Psoas muscle (tissue), 8 donors: Measurements from ENCODE around the gene AGXT. TPM values are rescaled to one million over a fixed set of nuclear protein-coding genes. Genes with fewer than 3 reads are reported as not detected.

Source experiments
- ATAC-seq, 4 donors: fragments of 200-7000 bp; cut with Tn5 transposase; one replicate each; pipeline ENCODE4 v1.9.1; 2020; ENCODE audit warnings: moderate library complexity in 3 of 4, mild to moderate bottlenecking in 2 of 4
- DNase-seq, 2 donors: peaks; one replicate each; pipeline ENCODE4 v3.0.0-alpha.2; 2020
- H3K27ac ChIP-seq: fragments of 200-600 bp; one replicate; pipeline ENCODE4 v1.8.0; 2022
- H3K27me3 ChIP-seq, 3 donors: fragments of 200-600 bp in 1 of 3; one replicate each; pipeline versions ENCODE4 v1.6.1 to v1.8.0; 2013 to 2022; ENCODE audit warnings: low read length in 2 of 3, mild to moderate bottlenecking in 2 of 3, moderate library complexity in 1 of 3; ENCODE audit not compliant: insufficient read depth in 3 of 3
- H3K36me3 ChIP-seq, 2 donors: fragments of 200-600 bp in 1 of 2; one replicate each; pipeline versions ENCODE4 v1.6.1 to v1.8.0; 2013 to 2022; ENCODE audit warnings: low read depth in 1 of 2, mild to moderate bottlenecking in 1 of 2, moderate library complexity in 1 of 2; ENCODE audit not compliant: insufficient read depth in 1 of 2
- H3K4me1 ChIP-seq: fragments of 200-600 bp; one replicate; pipeline ENCODE4 v1.8.0; 2022
- H3K4me3 ChIP-seq: fragments of 200-600 bp; one replicate; pipeline ENCODE4 v1.8.0; 2022; ENCODE audit warnings: mild to moderate bottlenecking
- H3K9me3 ChIP-seq: fragments of 200-600 bp; one replicate; pipeline ENCODE4 v1.8.0; 2022
- CTCF ChIP-seq: fragments of 200-600 bp; IDR thresholded peaks from one replicate; pipeline ENCODE4 v1.8.0; 2022; ENCODE audit warnings: antibody characterized with exemption
- WGBS, 3 donors: extraction: QIAGEN DNeasy Blood & Tissue Kit; methylation state at CpG; one replicate each; pipeline versions ENCODE4 v1.1.6 to v1.1.7; 2013; 5-methylcytosine and 5-hydroxymethylcytosine counted together
- intact Hi-C, 2 donors: fragments of 100-400 bp; cut with DNase I; formaldehyde crosslinking; loops; one replicate each; pipeline versions ENCODE4 v1.11.0 to v1.14.2; 2022
- polyA plus RNA-seq, 3 donors: library from polyadenylated mRNA; stranded (reverse); fragments of 200-250 nt; gene quantifications; one replicate each; pipeline ENCODE4 v1.2.3, GENCODE V29; 2013
- total RNA-seq, 4 donors: library from RNA; stranded (reverse); fragmentation: NEBNext Ultra II Directional in 2 of 4; extraction: Animal tissue kit (Norgen Biotek cat#: 25700) in 2 of 4; gene quantifications; one replicate each; pipeline versions ENCODE4 v1.2.1 to v1.2.4, GENCODE V29; 2021 to 2023
- donor health status: healthy with polysubstance abuse.
- donor health status: DM: no; HTN: no; CAD: no; lungs with moderate emphysema.
- donor health status: Bipolar disorder and iron deficiency.
- donor health status: healthy.
- donor health status: DM: yes; HTN: yes; CAD: no.
- donor health status: DM: no; HTN: no; CAD: no.
- donor health status: DM: no; HTN: no; CAD: no.
- donor health status: DM: yes; HTN: yes; CAD: no.

Gene AGXT
- total and polyA plus RNA-seq, 7 donors, result 0.11 to 1.3 (median 0.30) TPM; not detected in 4

DNA sequence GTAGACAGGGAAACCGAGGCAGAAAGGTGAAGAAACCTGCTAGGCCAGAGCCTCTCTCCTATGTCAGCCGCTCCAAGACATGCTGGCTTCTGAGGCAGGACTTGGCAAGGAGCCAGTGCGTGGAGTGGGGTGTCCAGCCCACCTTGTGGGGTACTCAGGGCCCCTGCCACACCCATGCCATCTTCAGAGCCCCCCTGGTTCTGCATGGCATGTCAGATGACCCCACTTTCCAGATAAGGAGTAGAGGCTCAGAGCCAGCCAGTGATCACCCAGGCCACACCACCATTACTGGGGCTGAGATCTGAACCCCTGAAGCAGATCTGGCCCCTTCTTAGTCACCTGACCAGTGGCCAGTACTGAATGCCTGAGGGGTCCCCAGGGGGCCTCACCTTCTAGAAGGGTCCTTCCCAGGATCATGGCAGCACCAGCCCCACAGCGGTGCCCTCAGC lies 52.2 kb downstream of the AGXT start:
- no peaks in the 10 kb centered on the region for H3K36me3 ChIP-seq
- ATAC-seq, result no peak
- no peak for TF ChIP-seq CTCF
- H3K4me3 ChIP-seq, result no peak overlapping the region
- WGBS, 3 donors, result 77 to 83% (median 82%) methylated on average over 4 of the region's 4 CpGs
- H3K9me3 ChIP-seq, result no peaks in the 10 kb centered on the region
- H3K27ac ChIP-seq, result no peak overlapping the region
- H3K27me3 ChIP-seq, result peaks cover 0 to 3% (median 2%) of the 10 kb centered on the region in 3 donors
- intact Hi-C loops, result no loop called here
- H3K4me1 ChIP-seq, result no peaks in the 10 kb centered on the region
- DNase-seq, result peak in 1 of 2 donors; percentile 14

DNA sequence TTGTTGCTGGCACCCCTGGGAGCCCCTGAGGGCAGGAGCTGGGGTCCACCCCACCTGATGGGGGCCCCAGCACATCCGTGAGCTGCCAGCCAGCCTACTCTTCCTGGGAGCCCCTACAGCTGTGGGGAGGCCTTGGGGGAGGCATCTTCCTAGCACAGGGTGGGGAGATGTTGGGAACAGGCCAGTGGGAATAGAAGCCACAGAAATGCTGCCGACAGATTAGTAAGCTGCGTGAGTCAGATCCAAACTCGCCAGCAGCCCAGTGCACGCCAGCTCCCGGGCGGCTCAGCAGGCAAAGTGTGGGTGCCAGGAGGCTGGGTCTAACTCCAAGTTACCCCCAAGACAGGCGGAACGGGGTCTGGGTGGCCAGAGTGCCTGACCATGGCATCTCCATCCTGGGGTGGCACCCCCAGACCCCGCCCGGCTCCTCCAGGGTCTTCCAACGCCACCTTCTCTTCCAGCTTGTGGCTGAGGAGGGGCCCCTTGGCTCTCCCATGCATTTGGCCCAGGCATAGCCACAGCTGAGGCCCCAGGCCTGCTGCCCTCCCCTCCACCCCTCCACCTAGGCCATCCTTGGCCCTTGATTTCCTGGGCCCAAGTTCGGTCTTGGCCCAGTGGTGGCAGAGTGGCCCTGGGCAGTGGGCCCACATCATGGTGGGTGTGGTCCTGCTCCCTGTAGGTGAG lies 52.8 kb downstream of the AGXT start:
- WGBS, 3 donors, result 58 to 67% (median 63%) methylated on average over 12 to 13 of the region's 13 CpGs
- intact Hi-C loops, result no loop called here
- peak; percentile 80 to 85 for DNase-seq
- TF ChIP-seq CTCF, result no peak
- no peak overlapping the region for H3K4me3 ChIP-seq
- H3K4me1 ChIP-seq, result no peaks in the 10 kb centered on the region
- H3K36me3 ChIP-seq, result no peaks in the 10 kb centered on the region
- H3K27ac ChIP-seq, result no peak overlapping the region
- H3K27me3 ChIP-seq, result peaks cover 0 to 3% (median 0%) of the 10 kb centered on the region in 3 donors
- ATAC-seq, result peak; percentile 38 to 69 (median 66)
- H3K9me3 ChIP-seq, result no peaks in the 10 kb centered on the region

DNA sequence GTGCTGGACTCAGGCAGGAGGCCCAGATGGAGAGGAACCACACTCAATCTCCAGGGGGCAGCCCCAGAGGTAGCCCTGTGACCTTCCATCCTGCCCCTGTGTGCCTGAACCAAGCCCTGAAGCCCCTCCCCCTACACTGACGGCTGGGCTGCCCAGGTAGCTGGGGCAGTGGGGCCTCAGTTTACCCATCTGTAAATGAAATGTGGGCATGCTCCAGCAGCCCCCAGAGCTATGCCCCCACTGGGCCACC lies 53.3 kb downstream of the AGXT start:
- no peak for DNase-seq
- Histone ChIP-seq H3K36me3 (no peaks in the 10 kb centered on the region), H3K4me3 (no peak overlapping the region), H3K9me3 (no peaks in the 10 kb centered on the region), H3K4me1 (no peaks in the 10 kb centered on the region), H3K27ac (no peak overlapping the region), H3K27me3 (peaks cover 0 to 2% (median 0%) of the 10 kb centered on the region in 3 donors)
- TF ChIP-seq CTCF, result no peak
- intact Hi-C loops, result no loop called here
- 68 to 90% (median 88%) methylated on average over 1 of the region's 1 CpG for WGBS, 3 donors
- ATAC-seq, result peak in 1 of 4 donors; percentile 9

DNA sequence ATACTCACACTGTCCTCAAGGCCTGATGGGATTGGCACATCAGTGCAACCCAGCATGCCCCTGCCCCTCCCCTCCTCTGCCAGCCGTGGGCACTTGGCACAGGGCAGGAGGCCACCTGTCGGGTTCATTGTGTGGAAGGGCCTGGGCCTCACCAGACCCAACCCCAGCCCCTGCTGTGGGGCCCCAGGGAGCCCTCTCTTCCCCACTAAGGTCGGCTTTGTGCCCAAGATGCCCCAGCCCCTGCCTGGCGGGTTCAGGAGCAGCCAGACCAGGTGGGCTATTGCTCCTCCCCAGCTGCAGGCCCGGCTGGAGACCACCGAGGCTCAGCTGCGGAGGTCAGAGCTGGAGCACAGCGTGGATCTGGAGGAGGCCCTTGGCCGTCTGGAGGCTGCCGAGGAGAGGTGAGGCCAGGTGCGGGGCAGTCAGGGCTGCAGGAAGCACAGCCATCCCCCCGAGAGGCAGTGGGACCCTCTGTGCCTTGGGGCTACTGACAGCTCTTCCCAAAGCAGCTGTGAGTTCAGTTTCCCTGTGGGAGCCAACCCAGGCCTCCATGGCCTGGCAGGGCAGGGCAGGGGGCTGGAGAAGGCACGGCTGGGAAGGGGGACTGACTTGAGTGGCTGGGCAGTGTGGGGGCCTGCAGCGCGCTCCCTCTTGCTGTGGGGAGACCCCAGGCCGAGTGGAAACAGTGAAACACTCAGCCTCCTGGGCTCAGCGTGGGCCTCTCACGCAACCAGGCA lies 53.8 kb downstream of the AGXT start:
- H3K27ac ChIP-seq, result no peak overlapping the region
- no peaks in the 10 kb centered on the region for H3K9me3 ChIP-seq
- H3K27me3 ChIP-seq, result no peaks in the 10 kb centered on the region
- ATAC-seq (no peak), DNase-seq (no peak)
- WGBS, 3 donors, result 66 to 84% (median 71%) methylated on average over 18 of the region's 18 CpGs
- intact Hi-C loops, result no loop called here
- TF ChIP-seq CTCF, result no peak
- no peak overlapping the region for H3K4me3 ChIP-seq
- H3K36me3 ChIP-seq, result no peaks in the 10 kb centered on the region
- H3K4me1 ChIP-seq, result no peaks in the 10 kb centered on the region
